BLaER1 (cell line): Measurements from ENCODE around the gene CNRIP1.

Experiments used
- H3K27ac ChIP-seq: shearing (Covaris generic); formaldehyde crosslinking; 2 replicates; pipeline ENCODE4 v1.8.1; 2022
- H3K27me3 ChIP-seq: shearing (Covaris generic); formaldehyde crosslinking; 2 replicates; pipeline ENCODE4 v1.8.1; 2022
- H3K36me3 ChIP-seq: shearing (Covaris generic); formaldehyde crosslinking; 2 replicates; pipeline ENCODE4 v1.8.1; 2022
- H3K4me1 ChIP-seq: shearing (Covaris generic); formaldehyde crosslinking; 2 replicates; pipeline ENCODE4 v1.8.1; 2022
- H3K4me2 ChIP-seq: shearing (Covaris generic); formaldehyde crosslinking; 2 replicates; pipeline ENCODE4 v1.8.1; 2022
- H3K4me3 ChIP-seq: shearing (Covaris generic); formaldehyde crosslinking; 2 replicates; pipeline ENCODE4 v1.8.1; 2022
- H3K9ac ChIP-seq: shearing (Covaris generic); formaldehyde crosslinking; 2 replicates; pipeline ENCODE4 v1.8.1; 2022
- H3K9me3 ChIP-seq: shearing (Covaris generic); formaldehyde crosslinking; 2 replicates; pipeline ENCODE4 v1.8.1; 2022
- H4K20me1 ChIP-seq: shearing (Covaris generic); formaldehyde crosslinking; 2 replicates; pipeline ENCODE4 v1.8.1; 2022
- Cebpa-rat ChIP-seq: shearing (Covaris generic); IDR thresholded peaks from 2 replicates; pipeline ENCODE4 v1.8.1; 2022

CNRIP1 gene, protein sequence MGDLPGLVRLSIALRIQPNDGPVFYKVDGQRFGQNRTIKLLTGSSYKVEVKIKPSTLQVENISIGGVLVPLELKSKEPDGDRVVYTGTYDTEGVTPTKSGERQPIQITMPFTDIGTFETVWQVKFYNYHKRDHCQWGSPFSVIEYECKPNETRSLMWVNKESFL

DNA sequence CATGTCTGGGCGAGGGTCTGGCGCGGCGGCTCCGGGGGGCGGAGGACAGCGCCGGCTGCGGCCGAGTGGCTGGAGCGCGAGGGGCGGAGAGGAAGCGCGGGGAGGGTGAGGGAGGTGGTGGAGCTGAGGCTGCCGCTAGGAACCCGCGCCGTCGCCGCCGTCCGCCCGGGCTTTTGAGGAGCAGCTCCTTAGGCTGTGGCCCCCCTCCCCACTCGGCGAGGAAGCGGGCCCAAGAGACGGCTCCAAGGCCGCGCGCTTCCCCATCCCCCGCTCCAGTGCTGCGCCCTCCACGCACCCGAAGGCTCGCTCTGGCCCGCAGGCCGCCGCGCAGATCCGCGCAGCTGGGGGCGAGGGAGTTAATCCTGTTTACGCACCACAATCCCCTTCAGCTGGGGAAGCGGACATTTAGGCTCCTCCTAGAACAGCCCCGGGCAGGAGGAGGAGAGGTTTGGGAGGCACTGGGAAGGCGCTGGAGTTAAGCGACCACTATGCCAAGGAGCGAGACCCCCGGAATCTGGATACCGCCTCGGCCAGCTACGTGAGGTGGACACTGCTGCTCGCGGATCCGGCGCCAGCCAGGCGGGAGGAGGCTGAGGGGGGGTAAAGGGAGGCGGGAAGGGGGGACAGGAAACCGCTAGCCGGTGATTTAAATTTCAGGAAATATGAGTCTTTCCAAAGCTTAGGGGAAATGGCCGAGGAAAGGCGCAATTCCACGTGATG, at the start of gene CNRIP1:
Gene CNRIP1 (minus strand): TSS at position 552 of the 720 bp plus-strand sequence. CDS start 549 bp downstream, at position 3.
- peak within 1 kb of the TSS; percentile 50 for H3K9ac ChIP-seq

DNA sequence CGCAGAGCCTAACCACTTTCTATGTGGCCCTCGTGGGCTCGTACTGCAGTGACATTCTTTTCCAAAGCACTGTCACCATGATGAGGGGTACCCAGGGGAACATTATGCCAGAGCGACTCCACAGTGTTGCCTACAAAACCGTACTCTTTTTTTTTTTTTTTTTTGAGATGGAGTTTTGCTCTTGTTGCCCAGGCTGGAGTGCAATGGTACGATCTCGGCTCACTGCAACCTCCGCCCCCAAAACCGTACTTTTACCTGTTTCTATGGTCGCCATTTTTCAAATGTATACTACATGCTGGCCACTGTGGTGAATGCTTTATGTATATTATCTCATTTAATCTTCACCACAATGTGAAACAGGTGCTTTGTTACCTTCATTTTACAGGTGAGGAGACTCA, 49.6 kb upstream of the CNRIP1 start:
- H3K9ac ChIP-seq: no peak overlapping the region

More for the DNA sequence above, at the start of gene CNRIP1:
- peaks cover 13% of the 10 kb centered on the region for H3K4me1 ChIP-seq
- H3K4me3 ChIP-seq: peak within 1 kb of the TSS; percentile 65
- H4K20me1 ChIP-seq: no peaks in the 10 kb centered on the region
- H3K4me2 ChIP-seq: peak within 1 kb of the TSS; percentile 89
- no peak for TF ChIP-seq Cebpa-rat
- H3K9me3 ChIP-seq: peaks cover 13% of the 10 kb centered on the region; the same call in 1 of the 2 replicates
- peaks cover 29% of the 10 kb centered on the region for H3K27me3 ChIP-seq
- H3K27ac ChIP-seq: 0 out of 2 replicates have a peak within 1 kb of the TSS, but pooled peaks have one; percentile 24
- no peaks in the 10 kb centered on the region for H3K36me3 ChIP-seq

DNA sequence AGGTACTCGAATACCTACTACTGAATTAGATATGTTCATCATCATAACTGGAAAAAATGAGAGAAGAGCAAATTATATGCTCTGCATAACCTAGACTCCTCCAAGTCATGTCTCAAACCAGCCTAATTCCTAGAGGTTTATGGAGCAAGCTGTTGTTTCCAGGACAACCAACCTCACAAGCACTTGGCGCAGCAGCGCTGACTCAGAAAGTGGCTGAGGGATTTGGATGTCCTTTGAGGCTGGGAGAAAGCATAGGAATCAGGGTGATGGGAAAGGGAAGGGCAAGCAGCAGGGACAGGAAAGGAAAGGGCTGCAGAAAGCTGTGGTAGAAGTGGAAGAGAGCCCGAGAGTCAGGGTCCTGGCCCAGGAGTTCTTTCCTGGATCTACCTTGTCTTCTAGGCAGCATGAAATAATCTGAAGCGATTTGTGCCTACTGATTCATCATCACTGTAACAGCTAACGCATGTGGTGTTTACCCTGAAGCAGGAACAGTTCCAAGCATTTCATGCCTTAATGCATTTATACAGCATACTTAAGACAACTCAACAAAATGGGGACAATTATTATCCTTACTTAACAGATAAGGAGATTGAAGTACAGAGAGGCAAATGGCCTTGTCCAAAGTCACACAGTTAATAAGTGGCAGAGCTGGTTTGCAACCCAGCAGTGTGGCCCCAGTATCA, 49.0 kb upstream of the CNRIP1 start:
- H3K4me2 ChIP-seq: peak overlapping the region; percentile 87
- peaks cover 84% of the 10 kb centered on the region for H3K4me1 ChIP-seq
- H3K27me3 ChIP-seq: no peaks in the 10 kb centered on the region
- H3K9ac ChIP-seq: peak overlapping the region; percentile 56
- H3K9me3 ChIP-seq: no peaks in the 10 kb centered on the region
- TF ChIP-seq Cebpa-rat: no peak
- H4K20me1 ChIP-seq: no peaks in the 10 kb centered on the region
- peaks cover 23% of the 10 kb centered on the region; the same call in 1 of the 2 replicates for H3K36me3 ChIP-seq
- peak overlapping the region; percentile 84 for H3K27ac ChIP-seq
- no peak overlapping the region for H3K4me3 ChIP-seq

More for the DNA sequence above, 49.6 kb upstream of the CNRIP1 start:
- no peak for TF ChIP-seq Cebpa-rat
- Histone ChIP-seq H3K27ac (no peak overlapping the region), H3K27me3 (no peaks in the 10 kb centered on the region), H4K20me1 (no peaks in the 10 kb centered on the region), H3K4me3 (no peak overlapping the region), H3K36me3 (peaks cover 23% of the 10 kb centered on the region; the same call in 1 of the 2 replicates), H3K4me2 (peak overlapping the region; percentile 87), H3K4me1 (peaks cover 78% of the 10 kb centered on the region), H3K9me3 (no peaks in the 10 kb centered on the region)

DNA sequence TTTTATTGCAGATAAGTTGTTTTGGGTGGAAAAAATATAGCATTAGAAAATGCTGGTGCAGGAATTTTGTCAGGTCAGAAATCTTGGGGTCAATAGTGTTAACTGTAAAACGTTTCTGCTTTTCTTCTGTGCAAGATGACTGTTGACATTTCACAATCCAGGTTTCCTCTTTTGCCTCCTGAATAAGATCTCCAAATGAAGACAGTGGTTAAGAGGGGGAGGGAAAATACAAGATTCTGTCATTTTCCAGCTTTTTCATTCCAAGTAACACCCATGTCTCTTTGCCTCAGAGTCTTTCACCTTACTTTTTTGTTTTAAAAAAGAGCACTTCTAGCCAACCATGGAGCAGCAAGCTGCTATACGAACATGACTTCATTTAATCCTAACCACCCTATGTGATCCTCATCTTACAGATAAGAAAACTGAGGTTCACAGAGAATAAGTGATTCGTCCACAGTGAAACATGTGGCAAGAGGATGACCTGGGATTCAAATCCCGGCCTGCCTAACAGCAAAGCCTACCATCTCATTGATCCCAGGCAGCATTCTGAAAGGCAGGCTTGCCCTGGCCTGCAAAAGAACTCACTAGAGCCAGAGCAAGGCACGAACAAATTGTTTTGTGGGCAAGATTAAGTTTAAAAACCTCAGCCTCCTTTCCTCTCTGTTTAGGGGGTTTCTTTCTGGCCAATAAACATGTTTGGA, 48.4 kb upstream of the CNRIP1 start:
- TF ChIP-seq Cebpa-rat: no peak; the same call in 1 of the 2 replicates
- Histone ChIP-seq H3K4me1 (peaks cover 90% of the 10 kb centered on the region), H3K4me3 (no peak overlapping the region), H3K4me2 (peak overlapping the region; percentile 87), H3K27ac (peak overlapping the region; percentile 84), H3K27me3 (no peaks in the 10 kb centered on the region), H3K9me3 (no peaks in the 10 kb centered on the region), H3K9ac (peak overlapping the region; percentile 56), H3K36me3 (peaks cover 19% of the 10 kb centered on the region; the same call in 1 of the 2 replicates), H4K20me1 (no peaks in the 10 kb centered on the region)

DNA sequence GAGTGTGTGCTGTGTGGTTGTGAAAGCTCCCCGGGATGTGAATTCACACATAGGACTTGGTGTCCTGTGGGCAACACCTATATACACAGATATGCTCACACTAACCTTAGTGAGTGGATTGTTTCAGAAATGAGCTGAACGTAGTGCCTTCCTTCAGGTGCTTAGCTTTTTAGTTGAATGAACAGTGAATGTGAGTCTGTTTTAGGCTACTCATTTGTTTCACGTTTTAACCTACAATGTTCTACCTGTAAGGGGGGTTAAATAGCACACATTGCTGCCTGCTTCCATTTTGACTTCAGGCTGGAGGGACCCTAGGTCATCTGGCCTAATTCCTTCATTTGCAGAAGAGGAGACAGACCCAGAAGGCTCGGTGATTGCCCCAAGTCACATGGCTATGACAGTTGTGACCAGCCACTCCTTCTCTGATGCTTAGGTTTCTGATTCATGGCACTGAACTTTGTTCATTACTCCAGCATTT, 46.4 kb upstream of the CNRIP1 start:
- Histone ChIP-seq H3K4me1 (peaks cover 88% of the 10 kb centered on the region), H3K4me2 (peak overlapping the region; percentile 87), H3K27ac (peak overlapping the region; percentile 84), H3K27me3 (no peaks in the 10 kb centered on the region), H4K20me1 (no peaks in the 10 kb centered on the region), H3K9ac (peak overlapping the region; percentile 79), H3K4me3 (peak overlapping the region; percentile 70), H3K36me3 (peaks cover 9% of the 10 kb centered on the region; the same call in 1 of the 2 replicates), H3K9me3 (no peaks in the 10 kb centered on the region)
- no peak for TF ChIP-seq Cebpa-rat

DNA sequence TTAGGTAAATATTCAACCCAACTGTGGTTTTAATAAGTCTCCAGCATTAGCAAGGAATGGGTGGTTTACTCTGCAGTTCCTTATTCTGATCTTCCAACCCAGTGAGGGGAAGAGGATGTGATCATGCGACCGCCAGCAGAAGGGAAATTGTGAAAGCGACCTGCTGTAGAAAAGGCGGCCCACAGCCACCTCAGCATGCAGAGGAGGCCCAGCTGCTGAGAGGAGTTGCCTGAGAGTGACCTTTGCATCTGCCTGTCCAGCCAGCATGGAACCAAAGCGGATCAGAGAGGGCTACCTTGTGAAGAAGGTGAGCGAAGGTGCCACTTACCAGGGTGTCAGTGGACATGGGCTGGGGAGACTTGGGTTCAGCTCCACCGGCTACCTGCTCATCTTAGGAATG, 45.3 kb upstream of the CNRIP1 start, which contains the start of gene PLEK:
Gene PLEK (plus strand): TSS at position 196 of the 400 bp plus-strand sequence. CDS start 70 bp downstream, at position 266.
- H4K20me1 ChIP-seq: no peaks in the 10 kb centered on the region
- TF ChIP-seq Cebpa-rat: peak; percentile 84
- peak within 1 kb of the TSS; percentile 70 for H3K4me3 ChIP-seq
- peaks cover 78% of the 10 kb centered on the region for H3K4me1 ChIP-seq
- H3K36me3 ChIP-seq: peaks cover 9% of the 10 kb centered on the region; the same call in 1 of the 2 replicates
- no peaks in the 10 kb centered on the region for H3K9me3 ChIP-seq
- peak within 1 kb of the TSS; percentile 84 for H3K27ac ChIP-seq
- H3K27me3 ChIP-seq: no peaks in the 10 kb centered on the region
- peak within 1 kb of the TSS; percentile 79 for H3K9ac ChIP-seq
- peak within 1 kb of the TSS; percentile 87 for H3K4me2 ChIP-seq

DNA sequence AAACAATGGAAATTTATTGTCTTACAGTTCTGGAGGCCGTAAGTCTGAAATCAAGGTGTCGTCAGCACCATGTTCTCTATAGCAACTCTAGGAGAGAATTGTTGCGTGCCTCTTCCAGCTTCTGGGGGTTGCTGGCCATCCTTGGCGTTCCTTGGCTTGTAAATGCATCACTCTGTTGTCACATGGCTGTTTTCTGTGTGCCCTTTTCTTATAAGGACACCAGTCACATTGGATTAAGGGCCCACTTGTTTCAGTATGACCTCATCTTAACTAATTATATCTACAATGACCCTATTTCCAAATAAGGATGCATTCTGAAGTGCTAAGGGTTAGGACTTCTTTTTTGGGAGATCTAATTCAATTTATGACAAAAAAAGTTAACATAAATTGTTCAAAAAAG, 44.0 kb upstream of the CNRIP1 start:
- H3K27ac ChIP-seq: peak overlapping the region; percentile 16; the same call in 1 of the 2 replicates
- H4K20me1 ChIP-seq: no peaks in the 10 kb centered on the region
- H3K36me3 ChIP-seq: peaks cover 3% of the 10 kb centered on the region; the same call in 1 of the 2 replicates
- H3K9me3 ChIP-seq: no peaks in the 10 kb centered on the region
- no peak overlapping the region for H3K4me3 ChIP-seq
- H3K27me3 ChIP-seq: no peaks in the 10 kb centered on the region
- H3K4me1 ChIP-seq: peaks cover 64% of the 10 kb centered on the region
- H3K9ac ChIP-seq: no peak overlapping the region
- H3K4me2 ChIP-seq: peak overlapping the region; percentile 87
- no peak for TF ChIP-seq Cebpa-rat

DNA sequence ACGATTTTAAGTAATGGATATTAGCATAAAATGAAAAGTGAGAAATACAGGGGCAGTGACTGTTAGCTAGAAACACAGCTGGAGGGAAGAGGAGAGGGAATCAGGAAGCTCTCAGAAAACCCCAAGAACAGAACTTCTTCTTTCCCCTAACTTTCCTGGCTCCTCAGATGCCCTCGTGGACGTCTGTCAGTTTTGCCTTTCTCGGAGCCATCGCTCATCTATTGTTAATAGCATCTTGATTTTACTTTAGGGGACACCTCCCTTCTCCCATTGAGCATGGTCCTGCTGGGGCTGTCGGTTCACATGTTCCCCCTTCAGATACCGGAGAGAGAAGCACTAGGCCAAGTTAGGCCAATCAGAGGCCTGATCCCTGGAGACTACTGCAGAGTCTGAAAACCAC, 43.0 kb upstream of the CNRIP1 start:
- no peak for TF ChIP-seq Cebpa-rat
- Histone ChIP-seq H3K36me3 (no peaks in the 10 kb centered on the region), H3K27ac (peak overlapping the region; percentile 73), H3K4me2 (peak overlapping the region; percentile 87), H3K27me3 (no peaks in the 10 kb centered on the region), H3K4me1 (peaks cover 55% of the 10 kb centered on the region), H3K4me3 (no peak overlapping the region), H3K9me3 (no peaks in the 10 kb centered on the region), H3K9ac (peak overlapping the region; percentile 42), H4K20me1 (no peaks in the 10 kb centered on the region)

DNA sequence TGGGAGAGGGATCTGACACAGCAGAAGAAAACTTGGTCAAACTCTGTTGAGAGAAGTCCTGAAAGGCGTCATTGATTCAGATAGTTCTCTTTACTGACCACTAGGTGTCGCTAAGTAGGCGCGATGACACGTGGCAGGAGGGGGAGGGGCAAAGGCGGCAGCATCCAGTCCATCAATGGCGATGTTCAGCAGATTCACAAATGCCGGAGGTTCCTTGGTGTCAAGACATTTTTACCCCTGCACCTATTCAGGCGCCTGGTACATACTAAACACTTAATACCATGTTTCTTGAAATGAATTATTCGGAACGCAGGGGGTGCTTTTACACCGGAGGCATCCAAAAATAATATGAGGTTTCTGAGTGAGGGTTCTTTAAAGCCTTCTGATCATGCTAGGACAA, 42.3 kb upstream of the CNRIP1 start:
- H3K9me3 ChIP-seq: no peaks in the 10 kb centered on the region
- H3K9ac ChIP-seq: 0 out of 2 replicates have a peak overlapping the region, but pooled peaks have one; percentile 42
- H4K20me1 ChIP-seq: no peaks in the 10 kb centered on the region
- no peak for TF ChIP-seq Cebpa-rat
- H3K4me3 ChIP-seq: no peak overlapping the region
- no peaks in the 10 kb centered on the region for H3K36me3 ChIP-seq
- peak overlapping the region; percentile 73 for H3K27ac ChIP-seq
- H3K4me2 ChIP-seq: peak overlapping the region; percentile 87
- peaks cover 48% of the 10 kb centered on the region for H3K4me1 ChIP-seq
- no peaks in the 10 kb centered on the region for H3K27me3 ChIP-seq
